ENCODE data around the gene TNFRSF4. TPM values are rescaled to one million over a fixed set of nuclear protein-coding genes. Genes with fewer than 3 reads are reported as not detected.

The TNFRSF4 gene
- total and polyA plus RNA-seq, 2 of the 8 experiments (the other 6 are each of a cell fraction or from before 2014, with no cell fraction given), result 0.06 TPM; not detected in 1

DNA sequence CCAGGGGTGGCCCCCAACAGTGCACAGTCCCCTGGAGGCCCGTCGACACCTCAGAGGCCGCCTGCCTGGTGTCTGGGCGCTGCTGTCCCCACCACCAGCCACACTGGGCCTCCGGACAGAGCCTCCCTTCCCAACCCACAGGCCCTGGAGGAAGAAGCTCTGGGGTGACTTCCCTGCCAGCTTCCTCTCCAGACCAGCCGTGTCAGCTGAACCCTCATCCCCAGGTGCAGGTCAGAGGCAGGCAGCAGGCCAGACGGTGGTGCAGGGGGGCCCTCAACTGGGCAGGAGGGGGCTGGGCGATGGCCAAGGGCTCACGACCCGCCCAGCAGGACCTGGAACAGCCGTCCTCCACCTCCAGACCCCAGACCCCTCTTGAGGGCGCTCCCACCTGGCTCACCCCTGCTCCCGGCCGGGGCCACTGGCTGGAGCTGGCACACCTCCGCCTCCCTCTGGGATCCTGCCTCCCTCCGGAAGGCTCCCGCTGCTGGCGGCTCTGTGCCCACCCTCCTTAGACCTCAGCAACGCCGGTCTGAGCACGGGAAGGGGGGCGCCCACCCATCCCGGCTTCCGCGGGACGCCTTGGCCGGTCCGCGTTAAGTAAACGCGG, 8.1 kb downstream of the TNFRSF4 start (continued):
- TF ChIP-seq, protein P1, sequence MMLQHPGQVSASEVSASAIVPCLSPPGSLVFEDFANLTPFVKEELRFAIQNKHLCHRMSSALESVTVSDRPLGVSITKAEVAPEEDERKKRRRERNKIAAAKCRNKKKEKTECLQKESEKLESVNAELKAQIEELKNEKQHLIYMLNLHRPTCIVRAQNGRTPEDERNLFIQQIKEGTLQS (IDR thresholded peaks at IDR 0.05; ENCODE audit: insufficient read depth, low read depth, low read length), result no peak
- no peak for TF ChIP-seq GABPA (IDR thresholded peaks at IDR 0.05; ENCODE audit: borderline replicate concordance, insufficient read depth, low read length)
- TF ChIP-seq SAP30 (IDR thresholded peaks at IDR 0.05; ENCODE audit: insufficient read depth, insufficient replicate concordance, low read length), result no peak
- no peak for TF ChIP-seq FOSL1 (IDR thresholded peaks at IDR 0.05; ENCODE audit: insufficient read depth, low read depth, low read length)
- TF ChIP-seq POLR2A (IDR thresholded peaks at IDR 0.05; ENCODE audit: control extremely low read depth in 1 of 2, low read depth in 2 of 2, low read length in 2 of 2), result no peak
- TF ChIP-seq TEAD4 (IDR thresholded peaks at IDR 0.05; ENCODE audit: low read depth, low read length), result no peak
- TF ChIP-seq ASH2L (IDR thresholded peaks at IDR 0.05; ENCODE audit: low read length), result no peak
- TF ChIP-seq RAD21 (IDR thresholded peaks at IDR 0.05 in 1 of 2, conservative IDR thresholded peaks at IDR 0.05 in 1 of 2; ENCODE audit: low read depth in 2 of 2, low read length in 2 of 2), result peak in 1 of 2 experiments; percentile 36; a peak in 1 of 4 replicates
- TF ChIP-seq CBX5 (IDR thresholded peaks at IDR 0.05; ENCODE audit: low read depth, low read length), result no peak
- no peak for TF ChIP-seq KDM4A (IDR thresholded peaks at IDR 0.05; ENCODE audit: low read depth, low read length, severe bottlenecking)
- no peak for TF ChIP-seq SP1 (IDR thresholded peaks at IDR 0.05; ENCODE audit: low read depth, low read length)
- TF ChIP-seq RFX5 (IDR thresholded peaks at IDR 0.05; ENCODE audit: borderline replicate concordance, low read depth, low read length), result no peak
- no peak for TF ChIP-seq SP4 (IDR thresholded peaks at IDR 0.05; ENCODE audit: low read length)
- no peak for TF ChIP-seq SIRT6 (IDR thresholded peaks at IDR 0.05; ENCODE audit: low read length)
